ENCODE results near the gene YEATS4.
"Not testable (repeated sequence)": the region's sequence is repeated elsewhere in the genome, so short reads cannot be mapped to it uniquely, and the experiment has no call there.

Gene YEATS4

GRCh38 chr12:69359531-69360347, at the start of gene YEATS4:
Gene YEATS4 (plus strand): TSS chr12:69359743. CDS start chr12:69359973, 230 bp downstream.
- in situ Hi-C loops (cut with MboI; ENCODE audit: low sequenced_read_pairs): loop anchor here (25.0 kb wide), 1 partner anchor 228 kb away; the partner anchor contains the start of gene CCT2

- in situ Hi-C loops (cut with MboI; ENCODE audit: low sequenced_read_pairs): no loop called here
These were observed 46.3 kb upstream of the YEATS4 start for GRCh38 chr12:69313209-69313608.

GRCh38 chr12:69316784-69317183, 42.8 kb upstream of the YEATS4 start:
- in situ Hi-C loops (cut with MboI; ENCODE audit: low sequenced_read_pairs): not testable (repeated sequence)

- in situ Hi-C loops (cut with MboI; ENCODE audit: low sequenced_read_pairs): not testable (repeated sequence)
These were observed 42.3 kb upstream of the YEATS4 start for GRCh38 chr12:69317233-69317632.

- in situ Hi-C loops (cut with MboI; ENCODE audit: low sequenced_read_pairs): no loop called here
These were observed 41.3 kb upstream of the YEATS4 start for GRCh38 chr12:69318225-69318624.

- in situ Hi-C loops (cut with MboI; ENCODE audit: low sequenced_read_pairs): no loop called here
These were observed 38.2 kb upstream of the YEATS4 start for GRCh38 chr12:69321351-69321750.

GRCh38 chr12:69324797-69325466, 34.6 kb upstream of the YEATS4 start:
- in situ Hi-C loops (cut with MboI; ENCODE audit: low sequenced_read_pairs): no loop called here

- in situ Hi-C loops (cut with MboI; ENCODE audit: low sequenced_read_pairs): no loop called here
These were observed 31.1 kb upstream of the YEATS4 start for GRCh38 chr12:69328426-69328825.

GRCh38 chr12:69329669-69330428, 29.7 kb upstream of the YEATS4 start:
- in situ Hi-C loops (cut with MboI; ENCODE audit: low sequenced_read_pairs): no loop called here

GRCh38 chr12:69330475-69331473, 28.8 kb upstream of the YEATS4 start:
- in situ Hi-C loops (cut with MboI; ENCODE audit: low sequenced_read_pairs): no loop called here

- in situ Hi-C loops (cut with MboI; ENCODE audit: low sequenced_read_pairs): no loop called here
These were observed 28.0 kb upstream of the YEATS4 start for GRCh38 chr12:69331519-69331908.

- in situ Hi-C loops (cut with MboI; ENCODE audit: low sequenced_read_pairs): no loop called here
These were observed 27.4 kb upstream of the YEATS4 start for GRCh38 chr12:69331909-69332684.

- in situ Hi-C loops (cut with MboI; ENCODE audit: low sequenced_read_pairs): no loop called here
These were observed 26.7 kb upstream of the YEATS4 start for GRCh38 chr12:69332815-69333358.

GRCh38 chr12:69334158-69334557, 25.4 kb upstream of the YEATS4 start:
- in situ Hi-C loops (cut with MboI; ENCODE audit: low sequenced_read_pairs): no loop called here

- in situ Hi-C loops (cut with MboI; ENCODE audit: low sequenced_read_pairs): no loop called here
These were observed 22.0 kb upstream of the YEATS4 start for GRCh38 chr12:69337311-69338090.

GRCh38 chr12:69338120-69338859, 21.3 kb upstream of the YEATS4 start:
- in situ Hi-C loops (cut with MboI; ENCODE audit: low sequenced_read_pairs): no loop called here

GRCh38 chr12:69338936-69339335, 20.6 kb upstream of the YEATS4 start:
- in situ Hi-C loops (cut with MboI; ENCODE audit: low sequenced_read_pairs): no loop called here

- in situ Hi-C loops (cut with MboI; ENCODE audit: low sequenced_read_pairs): no loop called here
These were observed 19.5 kb upstream of the YEATS4 start for GRCh38 chr12:69339999-69340398.
